HG02884 (cell line): ENCODE measurements around the gene NDUFAF3.
"Not testable (repeated sequence)": the region's sequence is repeated elsewhere in the genome, so short reads cannot be mapped to it uniquely, and the experiment has no call there.

Source experiments
- ATAC-seq: cut with Tn5 transposase; IDR thresholded peaks from one replicate; pipeline ENCODE4 v1.9.1; 2021; ENCODE audit warnings: mild to moderate bottlenecking, moderate library complexity; ENCODE audit not compliant: unreplicated experiment

Gene NDUFAF3

DNA sequence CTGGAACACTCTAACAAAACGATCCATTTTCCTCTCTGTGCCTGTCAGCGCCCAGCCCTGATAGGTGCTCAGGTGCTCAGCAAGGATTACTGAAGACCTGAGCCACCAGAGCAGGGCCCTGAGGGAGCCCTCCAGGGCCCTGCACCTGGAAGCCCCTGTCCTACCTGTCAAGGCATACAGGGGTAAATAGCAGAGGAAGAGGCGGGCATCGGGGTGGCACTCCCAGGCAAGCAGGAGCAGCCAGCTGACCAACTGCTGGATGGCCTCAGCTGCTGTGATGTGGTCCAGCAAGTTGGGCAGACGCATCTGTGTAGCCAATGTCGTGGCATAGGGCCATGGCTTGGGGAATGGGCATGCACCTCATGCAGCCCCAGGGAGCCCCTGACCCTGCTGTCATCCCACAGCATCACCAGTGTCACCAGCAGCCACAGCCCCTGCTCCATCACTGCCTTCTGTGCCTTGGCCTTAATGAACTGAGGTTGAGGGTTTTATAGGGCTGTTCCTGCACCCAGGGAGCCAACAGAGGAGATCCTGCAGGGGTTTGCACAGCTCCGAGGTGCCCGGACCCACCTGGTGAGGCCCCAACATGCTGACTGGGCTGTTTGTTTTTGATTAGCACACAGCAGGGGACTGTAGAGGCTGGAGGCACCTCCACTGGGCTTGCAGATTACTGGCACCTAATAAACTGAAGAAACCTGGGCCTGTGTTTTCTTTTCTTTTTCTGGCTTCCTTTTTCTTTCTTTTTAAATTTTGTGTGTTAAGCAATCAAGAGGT lies 22.6 kb upstream of the NDUFAF3 start:
- ATAC-seq = no peak

DNA sequence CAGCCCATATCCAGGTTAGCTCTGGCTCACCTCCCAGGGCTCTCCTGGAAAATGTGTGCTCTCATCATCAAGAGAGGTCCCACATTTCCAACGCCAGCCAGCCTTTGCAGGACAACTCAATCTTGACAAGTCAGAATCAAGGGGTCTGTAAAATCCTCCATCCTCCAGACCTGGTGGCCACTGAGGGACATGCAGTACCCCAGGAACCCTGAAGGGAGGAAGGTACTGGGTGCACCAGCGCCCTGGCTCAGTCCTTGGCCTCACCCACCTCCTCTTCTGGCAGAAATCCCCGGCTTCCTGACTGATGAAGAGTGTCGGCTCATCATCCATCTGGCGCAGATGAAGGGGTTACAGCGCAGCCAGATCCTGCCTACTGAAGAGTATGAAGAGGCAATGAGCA lies 20.8 kb upstream of the NDUFAF3 start:
- no peak for ATAC-seq

DNA sequence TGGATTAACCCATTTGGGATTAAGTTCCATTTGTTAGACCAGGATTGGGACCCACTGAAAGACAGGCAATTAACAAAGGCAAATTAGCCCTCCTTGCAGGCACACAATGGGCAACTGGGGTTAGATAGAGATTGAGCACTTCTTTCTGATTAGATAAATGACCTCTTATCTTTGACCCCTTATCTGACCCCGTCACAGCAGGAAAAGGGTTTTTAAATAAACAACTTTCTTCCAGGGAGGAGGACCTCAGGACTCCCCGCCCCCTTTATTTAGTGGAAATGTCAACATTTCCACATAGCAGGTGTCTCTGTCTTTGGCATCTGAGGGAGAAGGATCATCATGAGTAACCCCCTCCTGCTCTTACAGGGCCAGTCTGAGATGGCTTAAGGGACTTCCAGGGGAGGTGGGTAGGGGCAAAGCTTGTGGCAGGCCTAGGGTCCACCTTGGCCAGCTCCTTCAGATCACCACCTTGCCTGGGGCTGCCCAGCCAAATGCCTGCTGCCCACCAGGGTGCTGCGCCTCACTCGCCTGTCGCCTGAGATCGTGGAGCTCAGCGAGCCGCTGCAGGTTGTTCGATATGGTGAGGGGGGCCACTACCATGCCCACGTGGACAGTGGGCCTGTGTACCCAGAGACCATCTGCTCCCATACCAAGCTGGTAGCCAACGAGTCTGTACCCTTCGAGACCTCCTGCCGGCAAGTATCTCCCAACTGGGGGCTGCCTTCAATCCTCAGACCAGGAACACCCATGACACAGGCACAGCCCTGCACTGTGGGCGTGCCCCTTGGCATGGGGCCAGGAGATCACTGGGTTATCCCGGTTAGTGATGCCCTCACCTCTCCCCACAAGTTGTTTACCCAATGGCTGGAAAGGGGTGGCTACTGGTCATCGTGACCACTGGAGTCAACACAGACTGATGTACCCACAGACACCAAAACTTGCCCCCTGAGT lies 17.3 kb upstream of the NDUFAF3 start:
- ATAC-seq = no peak

DNA sequence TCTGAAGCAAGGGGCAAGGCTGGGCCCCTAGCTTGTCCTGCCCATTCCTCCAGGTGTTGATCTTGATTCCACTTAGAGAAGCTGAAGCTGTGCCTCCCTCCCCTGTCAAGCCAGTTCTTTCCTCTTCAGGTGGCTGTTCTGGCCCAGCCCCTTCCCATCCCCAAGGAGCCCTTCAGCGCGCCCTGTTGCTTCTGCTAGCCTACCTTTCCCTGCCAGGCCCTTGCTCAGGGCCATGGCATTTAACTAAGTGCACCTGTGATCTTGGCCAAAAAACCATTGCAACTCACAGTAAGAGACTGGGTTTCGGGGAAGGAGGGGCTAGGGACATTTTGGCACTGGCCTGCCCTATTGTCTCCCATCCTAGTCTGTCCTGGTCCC lies 16.6 kb upstream of the NDUFAF3 start:
- ATAC-seq = no peak

DNA sequence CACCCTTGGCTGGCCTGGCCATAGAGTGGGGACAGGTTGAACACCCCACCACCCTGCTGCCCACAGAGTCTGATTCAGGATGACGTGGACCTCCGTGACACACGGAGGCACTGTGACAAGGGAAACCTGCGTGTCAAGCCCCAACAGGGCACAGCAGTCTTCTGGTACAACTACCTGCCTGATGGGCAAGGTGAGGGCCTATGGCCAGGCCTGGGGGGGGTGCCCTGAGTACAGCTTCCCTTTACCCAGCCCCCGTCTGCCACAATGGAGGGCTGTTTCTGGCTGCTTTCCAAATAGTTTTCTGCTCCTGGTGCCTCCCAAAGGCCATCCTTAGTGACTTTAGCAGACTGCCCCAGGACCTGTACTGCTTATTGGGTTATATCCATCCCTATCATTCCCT lies 15.9 kb upstream of the NDUFAF3 start:
- ATAC-seq = no peak

DNA sequence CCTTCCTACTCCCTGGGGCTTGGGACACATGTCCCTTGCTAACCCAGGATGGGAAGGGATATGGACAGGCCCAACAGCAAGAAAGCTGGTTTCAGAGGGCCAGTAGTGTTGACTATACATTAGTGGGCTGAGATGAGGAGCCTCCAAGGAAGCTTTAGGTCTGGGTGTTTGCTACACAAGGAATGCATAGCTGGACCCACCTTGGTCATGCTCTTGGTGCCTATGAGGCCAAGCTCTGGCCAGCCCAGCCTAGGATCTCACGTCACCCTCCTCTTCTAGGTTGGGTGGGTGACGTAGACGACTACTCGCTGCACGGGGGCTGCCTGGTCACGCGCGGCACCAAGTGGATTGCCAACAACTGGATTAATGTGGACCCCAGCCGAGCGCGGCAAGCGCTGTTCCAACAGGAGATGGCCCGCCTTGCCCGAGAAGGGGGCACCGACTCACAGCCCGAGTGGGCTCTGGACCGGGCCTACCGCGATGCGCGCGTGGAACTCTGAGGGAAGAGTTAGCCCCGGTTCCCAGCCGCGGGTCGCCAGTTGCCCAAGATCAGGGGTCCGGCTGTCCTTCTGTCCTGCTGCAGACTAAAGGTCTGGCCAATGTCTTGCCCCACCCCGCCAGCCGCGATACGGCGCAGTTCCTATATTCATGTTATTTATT lies 15.4 kb upstream of the NDUFAF3 start:
- ATAC-seq = no peak

DNA sequence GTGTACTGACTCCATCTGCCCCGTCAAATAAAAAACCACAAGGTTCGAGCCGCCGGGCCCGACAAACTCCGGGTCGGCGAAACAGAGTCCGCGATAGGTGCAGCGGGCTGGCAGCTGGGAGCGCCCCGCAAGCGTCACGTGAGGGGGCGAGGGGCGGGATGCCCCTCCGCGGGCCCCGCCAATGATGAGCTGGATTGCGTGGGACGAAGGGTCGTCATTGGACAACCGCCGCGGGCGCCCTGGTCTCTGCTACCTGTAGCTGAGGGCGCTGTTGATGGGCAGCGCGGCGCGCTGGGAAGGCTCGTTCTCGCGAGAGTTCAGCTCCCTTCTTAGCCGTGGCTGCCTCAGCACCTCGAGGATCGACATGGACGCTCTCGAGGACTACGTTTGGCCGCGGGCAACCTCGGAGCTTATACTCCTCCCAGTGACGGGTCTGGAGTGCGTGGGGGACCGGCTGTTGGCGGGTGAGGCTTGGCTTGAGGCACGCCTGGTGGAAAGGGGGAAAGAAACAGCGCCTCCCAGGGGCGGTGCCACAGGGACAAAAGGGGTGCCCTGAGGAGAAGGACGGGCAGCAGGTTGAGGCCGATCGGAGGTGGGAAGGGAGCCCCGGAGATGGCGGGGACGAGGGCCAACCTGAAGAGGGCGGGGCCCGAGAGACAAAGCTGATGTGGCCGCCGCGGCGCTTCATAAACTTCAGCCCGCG lies 14.7 kb upstream of the NDUFAF3 start, which contains the start of gene WDR6:
Gene WDR6 (plus strand): TSS at position 324 of the 703 bp plus-strand sequence. CDS start 41 bp downstream, at position 365.
- peak; percentile 81 for ATAC-seq

DNA sequence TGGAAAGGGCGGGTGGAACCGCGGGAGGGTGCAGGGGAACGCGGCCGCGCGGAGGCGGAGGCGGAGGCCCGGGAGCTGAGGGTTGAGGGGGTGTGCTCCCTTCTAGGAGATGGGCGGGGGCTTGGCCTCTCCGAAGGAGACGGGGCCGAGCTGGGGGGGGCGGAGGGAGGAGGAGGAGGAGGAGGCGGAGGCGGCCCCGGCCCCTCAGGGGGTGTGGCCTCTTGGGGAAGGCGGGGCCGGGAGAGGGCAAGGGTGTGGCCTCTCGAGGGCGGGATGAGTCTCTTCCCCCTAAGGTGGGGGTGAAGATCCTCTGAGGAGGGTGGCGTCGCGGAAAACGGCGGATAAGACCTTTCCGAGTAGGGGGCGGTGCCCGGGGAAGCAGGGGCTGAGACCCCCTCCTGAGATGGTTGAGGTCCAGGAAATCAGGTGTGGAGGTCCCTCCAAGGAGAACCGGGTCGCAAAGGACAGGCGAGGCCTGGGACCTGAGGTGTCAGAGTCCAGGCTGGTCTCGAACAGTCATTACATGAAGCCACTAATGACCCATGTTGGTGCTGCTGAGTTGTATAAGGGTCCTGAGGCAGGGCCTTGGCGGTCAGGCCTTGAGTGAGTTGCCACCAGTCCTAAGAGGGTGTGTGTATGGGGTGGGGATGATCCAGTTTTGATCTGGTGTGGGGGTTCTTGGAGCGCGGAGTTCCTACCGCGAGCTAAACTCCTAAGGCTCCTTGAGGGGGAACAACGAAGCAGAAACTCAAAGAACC lies 14.0 kb upstream of the NDUFAF3 start:
- ATAC-seq = peak; percentile 28

DNA sequence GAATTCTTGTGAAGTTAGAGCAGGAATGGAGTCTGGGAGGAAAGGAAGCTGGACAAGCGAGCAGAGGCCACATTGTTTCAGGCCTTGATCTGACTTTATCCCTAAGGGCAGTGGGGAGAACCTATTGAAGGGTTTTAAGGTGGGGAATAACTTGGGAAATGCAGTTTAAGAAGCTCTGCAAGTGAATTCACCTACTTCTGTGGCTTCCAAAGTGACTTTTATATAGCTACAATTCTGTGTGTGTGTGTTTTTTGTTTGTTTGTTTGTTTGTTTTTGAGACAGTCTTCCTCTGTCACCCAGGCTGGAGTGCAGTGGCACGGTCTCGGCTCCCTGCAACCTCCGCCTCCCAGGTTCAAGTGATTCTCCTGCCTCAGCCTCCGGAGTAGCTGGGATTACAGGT lies 13.3 kb upstream of the NDUFAF3 start:
- not testable (repeated sequence) for ATAC-seq

DNA sequence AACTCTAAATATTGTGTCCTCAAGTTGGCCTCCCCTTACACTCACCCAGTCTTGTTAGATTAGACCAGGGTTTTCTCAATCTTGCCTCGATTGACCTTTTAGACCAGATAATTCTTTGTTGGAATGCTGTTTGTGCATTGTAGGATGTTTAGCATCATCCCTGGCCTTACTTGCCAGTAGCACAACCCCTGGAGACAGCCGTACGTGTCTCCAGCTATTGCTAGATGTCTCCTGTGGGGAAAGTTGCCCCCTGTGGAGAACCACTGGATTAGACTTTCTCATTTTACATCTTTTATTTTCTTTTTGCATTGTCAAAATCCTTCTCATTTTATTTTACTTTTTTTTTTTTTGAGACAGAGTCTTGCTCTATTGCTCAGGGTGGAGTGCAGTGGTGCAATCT lies 12.5 kb upstream of the NDUFAF3 start:
- no peak for ATAC-seq

DNA sequence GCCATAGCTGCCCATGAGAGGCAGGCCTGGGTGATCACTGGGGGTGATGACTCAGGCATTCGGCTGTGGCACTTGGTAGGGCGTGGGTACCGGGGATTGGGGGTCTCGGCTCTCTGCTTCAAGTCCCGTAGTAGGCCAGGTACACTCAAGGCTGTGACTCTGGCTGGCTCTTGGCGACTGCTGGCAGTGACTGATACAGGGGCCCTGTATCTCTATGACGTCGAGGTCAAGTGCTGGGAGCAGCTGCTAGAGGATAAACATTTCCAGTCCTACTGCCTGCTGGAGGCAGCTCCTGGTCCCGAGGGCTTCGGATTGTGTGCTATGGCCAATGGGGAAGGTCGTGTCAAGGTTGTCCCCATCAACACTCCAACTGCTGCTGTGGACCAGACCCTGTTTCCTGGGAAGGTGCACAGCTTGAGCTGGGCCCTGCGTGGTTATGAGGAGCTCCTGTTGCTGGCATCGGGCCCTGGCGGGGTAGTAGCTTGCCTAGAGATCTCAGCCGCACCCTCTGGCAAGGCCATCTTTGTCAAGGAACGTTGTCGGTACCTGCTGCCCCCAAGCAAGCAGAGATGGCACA lies 9.4 kb upstream of the NDUFAF3 start:
- ATAC-seq = no peak

DNA sequence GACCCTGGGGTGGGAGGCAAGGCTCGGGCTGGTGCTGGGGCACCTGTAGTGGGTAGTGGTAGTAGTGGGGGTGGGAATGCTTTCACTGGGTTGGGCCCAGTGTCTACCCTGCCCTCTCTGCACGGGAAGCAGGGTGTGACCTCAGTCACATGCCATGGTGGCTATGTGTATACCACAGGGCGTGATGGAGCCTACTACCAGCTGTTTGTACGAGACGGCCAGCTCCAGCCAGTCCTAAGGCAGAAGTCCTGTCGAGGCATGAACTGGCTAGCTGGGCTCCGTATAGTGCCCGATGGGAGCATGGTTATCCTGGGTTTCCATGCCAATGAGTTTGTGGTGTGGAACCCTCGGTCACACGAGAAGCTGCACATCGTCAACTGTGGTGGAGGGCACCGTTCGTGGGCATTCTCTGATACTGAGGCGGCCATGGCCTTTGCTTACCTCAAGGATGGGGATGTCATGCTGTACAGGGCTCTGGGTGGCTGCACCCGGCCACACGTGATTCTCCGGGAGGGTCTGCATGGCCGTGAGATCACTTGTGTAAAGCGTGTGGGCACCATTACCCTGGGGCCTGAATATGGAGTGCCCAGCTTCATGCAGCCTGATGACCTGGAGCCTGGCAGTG lies 8.7 kb upstream of the NDUFAF3 start:
- ATAC-seq = no peak

DNA sequence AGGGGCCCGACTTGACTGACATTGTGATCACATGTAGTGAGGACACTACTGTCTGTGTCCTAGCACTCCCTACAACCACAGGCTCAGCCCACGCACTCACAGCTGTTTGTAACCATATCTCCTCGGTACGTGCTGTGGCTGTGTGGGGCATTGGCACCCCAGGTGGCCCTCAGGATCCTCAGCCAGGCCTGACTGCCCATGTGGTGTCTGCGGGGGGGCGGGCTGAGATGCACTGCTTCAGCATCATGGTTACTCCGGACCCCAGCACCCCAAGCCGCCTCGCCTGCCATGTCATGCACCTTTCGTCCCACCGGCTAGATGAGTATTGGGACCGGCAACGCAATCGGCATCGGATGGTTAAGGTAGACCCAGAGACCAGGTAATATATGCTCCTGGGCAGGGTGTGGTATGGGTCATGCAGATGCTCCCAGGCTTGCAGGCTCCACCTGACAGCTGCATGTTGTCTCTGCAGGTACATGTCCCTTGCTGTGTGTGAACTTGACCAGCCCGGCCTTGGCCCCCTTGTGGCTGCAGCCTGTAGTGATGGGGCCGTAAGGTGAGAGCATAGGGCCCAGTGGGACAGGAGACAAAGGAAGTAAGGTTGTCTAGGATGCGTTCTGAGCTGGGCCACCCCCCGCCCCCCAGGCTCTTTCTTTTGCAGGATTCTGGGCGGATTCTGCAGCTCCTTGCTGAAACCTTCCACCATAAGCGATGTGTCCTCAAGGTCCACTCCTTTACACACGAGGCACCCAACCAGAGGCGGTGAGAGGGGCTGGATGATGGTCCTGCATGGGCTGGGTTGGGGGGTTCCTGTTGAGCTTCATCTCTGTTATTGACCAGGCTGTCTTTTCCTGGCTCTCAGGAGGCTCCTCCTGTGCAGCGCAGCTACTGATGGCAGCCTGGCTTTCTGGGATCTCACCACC lies 7.9 kb upstream of the NDUFAF3 start:
- ATAC-seq = no peak

DNA sequence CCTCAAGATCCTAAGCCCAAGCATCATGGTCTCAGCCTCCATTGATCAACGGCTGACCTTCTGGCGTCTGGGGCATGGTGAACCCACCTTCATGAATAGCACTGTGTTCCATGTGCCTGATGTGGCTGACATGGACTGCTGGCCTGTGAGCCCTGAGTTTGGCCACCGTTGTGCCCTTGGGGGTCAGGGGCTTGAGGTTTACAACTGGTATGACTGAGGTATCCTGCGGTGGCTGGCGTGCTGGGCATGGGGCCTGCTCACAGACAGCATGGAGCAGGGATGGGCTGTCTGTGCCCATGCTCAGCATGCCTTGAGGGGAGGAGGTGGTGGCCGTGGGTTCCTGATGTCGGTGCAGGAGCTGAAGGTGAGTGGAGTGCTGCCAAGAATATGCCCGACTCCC lies 6.8 kb upstream of the NDUFAF3 start:
- no peak for ATAC-seq

DNA sequence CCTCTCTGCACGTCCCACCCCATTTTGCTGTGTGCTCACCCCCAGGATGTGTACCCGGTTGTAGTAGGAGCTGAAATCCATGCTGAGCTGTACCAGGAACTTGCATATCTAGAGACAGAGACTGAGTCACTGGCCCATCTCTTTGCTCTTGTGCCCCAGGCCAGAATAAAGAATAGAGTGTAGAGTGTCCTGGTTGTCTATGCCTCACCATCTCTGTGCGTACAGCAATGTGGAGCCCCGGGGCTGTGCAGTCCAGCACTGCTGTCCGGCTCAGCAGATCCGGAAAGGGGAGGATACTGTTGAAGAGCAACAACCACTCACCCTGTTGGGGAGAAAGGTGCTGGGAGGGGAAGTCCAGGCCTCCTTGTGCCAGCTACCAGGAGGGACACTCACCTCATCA lies 6.2 kb upstream of the NDUFAF3 start:
- ATAC-seq = no peak

DNA sequence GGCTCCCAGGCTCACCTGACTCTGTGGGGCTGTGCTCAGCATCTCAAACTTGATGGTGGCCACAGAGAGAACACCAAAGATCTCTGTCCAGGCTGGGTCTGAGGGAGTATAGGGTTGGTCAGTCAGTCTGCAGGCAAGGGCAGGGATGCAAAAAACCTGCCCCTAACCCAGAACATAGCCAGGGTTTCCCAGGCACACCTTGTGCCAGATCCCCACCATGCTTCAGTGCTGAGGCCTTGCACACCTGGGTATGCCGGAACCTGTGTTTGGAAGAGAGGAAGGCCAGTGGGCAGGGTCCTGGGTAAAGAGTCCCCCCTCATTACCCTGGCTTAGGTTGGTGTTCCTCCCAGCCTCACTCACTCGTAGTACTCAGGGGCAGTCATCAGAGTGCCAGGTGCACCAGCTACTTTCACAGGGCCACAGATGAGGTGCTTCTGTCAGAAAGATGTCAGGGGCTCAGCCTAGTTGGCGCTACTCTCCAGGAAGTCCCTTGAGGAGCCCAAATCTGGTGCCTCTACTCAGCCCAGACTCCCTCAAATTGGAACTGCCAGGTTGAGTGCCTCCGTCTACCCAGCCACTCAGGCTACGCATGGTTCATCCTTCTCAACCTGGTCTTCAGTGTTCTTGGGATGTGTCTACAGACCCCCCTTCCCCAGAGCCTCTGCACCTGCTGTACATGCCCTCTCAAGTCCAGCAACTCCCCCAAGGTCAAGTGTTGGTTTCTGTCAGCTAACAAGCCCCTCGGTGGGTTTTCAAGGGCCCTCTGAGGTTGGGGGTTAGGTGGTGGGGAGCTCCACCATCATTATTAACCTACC lies 5.3 kb upstream of the NDUFAF3 start:
- no peak for ATAC-seq

DNA sequence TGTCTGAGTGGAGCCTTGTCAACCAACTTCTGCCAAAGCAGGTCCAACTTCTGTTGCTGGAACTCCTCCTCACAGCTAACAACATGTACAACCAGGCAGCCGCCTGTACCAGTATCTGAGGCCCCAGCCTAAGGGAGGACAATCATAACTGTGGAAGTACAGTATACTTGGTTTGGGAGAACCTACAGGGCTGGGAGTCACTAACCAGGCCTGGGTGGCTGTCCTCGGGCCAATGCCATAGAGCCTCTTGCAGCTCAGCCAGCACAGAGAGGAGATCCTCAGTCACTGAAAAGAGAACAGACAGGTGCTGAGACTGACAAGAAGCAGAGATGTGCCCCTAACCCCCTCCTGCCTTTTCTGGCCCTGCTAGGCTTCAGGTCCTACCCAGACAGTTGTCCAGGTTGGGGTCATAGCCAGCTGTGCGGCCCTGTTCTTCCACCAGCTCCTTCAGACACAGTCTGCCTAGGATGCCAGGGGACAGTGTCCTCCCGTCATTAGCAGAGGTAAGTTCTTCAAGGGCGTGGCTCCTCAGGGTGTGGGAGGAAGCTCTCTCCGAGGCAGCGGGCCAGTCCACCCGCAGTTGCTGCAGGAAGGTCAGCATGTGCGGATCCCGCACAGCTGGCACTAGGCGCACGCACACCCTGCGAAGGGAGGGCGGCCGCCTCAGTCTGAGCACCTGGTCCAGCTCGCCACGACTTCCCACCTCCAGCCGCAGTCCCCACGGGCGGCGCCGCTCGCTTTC lies 4.5 kb upstream of the NDUFAF3 start:
- no peak for ATAC-seq
